Breast epithelium (tissue), 3 donors: ENCODE data around the gene WHAMM.

Experiments
- CTCF ChIP-seq, 3 donors: fragments of 450-650 bp; IDR thresholded peaks; one replicate each; pipeline ENCODE4 v1.5.1; 2016 to 2017; ENCODE audit warnings: antibody characterized with exemption in 3 of 3, mild to moderate bottlenecking in 3 of 3, moderate library complexity in 3 of 3
- POLR2A ChIP-seq: fragments of 450-650 bp; IDR thresholded peaks from one replicate; pipeline ENCODE4 v1.6.1; 2016; ENCODE audit warnings: antibody characterized with exemption, mild to moderate bottlenecking, moderate library complexity
- POLR2AphosphoS5 ChIP-seq, 3 donors: sonication (generic); formaldehyde crosslinking; IDR thresholded peaks; one replicate each; pipeline ENCODE4 v1.6.1; 2017; ENCODE audit warnings: antibody characterized with exemption in 3 of 3

- TF ChIP-seq CTCF (IDR thresholded peaks at IDR 0.05) = no peak
- TF ChIP-seq POLR2A = no peak
- no peak for TF ChIP-seq POLR2AphosphoS5 (IDR thresholded peaks at IDR 0.05)
These were observed 61.9 kb downstream of the WHAMM start for GRCh38 chr15:82871358-82871757.
